ENCODE results near the gene CYFIP2. TPM values are rescaled to one million over a fixed set of nuclear protein-coding genes. Genes with fewer than 3 reads are reported as not detected.
A peak's percentile ranks its signal among the peaks of the same experiment; 100 is the strongest.

CYFIP2 gene
- total RNA-seq, 1 experiment from 2014 or later = 45.1 TPM

DNA sequence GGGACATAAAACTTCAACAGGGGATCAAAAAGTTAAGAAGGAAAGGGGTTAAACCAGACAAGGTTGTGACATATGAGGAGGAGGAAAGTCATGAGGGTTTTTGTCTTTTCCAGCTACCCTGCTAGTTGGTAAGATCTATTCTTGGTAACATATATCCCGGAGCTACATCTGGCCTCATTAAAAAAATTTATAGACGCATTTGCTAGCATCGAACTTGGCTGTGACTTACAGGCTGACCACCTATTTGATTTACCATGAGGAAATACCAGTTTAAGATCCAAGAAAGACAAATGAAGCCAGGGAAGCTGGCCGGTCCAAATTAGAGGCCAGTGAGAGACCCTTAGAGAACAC lies 106.5 kb downstream of the CYFIP2 start (continued):
- TF ChIP-seq, protein P1, sequence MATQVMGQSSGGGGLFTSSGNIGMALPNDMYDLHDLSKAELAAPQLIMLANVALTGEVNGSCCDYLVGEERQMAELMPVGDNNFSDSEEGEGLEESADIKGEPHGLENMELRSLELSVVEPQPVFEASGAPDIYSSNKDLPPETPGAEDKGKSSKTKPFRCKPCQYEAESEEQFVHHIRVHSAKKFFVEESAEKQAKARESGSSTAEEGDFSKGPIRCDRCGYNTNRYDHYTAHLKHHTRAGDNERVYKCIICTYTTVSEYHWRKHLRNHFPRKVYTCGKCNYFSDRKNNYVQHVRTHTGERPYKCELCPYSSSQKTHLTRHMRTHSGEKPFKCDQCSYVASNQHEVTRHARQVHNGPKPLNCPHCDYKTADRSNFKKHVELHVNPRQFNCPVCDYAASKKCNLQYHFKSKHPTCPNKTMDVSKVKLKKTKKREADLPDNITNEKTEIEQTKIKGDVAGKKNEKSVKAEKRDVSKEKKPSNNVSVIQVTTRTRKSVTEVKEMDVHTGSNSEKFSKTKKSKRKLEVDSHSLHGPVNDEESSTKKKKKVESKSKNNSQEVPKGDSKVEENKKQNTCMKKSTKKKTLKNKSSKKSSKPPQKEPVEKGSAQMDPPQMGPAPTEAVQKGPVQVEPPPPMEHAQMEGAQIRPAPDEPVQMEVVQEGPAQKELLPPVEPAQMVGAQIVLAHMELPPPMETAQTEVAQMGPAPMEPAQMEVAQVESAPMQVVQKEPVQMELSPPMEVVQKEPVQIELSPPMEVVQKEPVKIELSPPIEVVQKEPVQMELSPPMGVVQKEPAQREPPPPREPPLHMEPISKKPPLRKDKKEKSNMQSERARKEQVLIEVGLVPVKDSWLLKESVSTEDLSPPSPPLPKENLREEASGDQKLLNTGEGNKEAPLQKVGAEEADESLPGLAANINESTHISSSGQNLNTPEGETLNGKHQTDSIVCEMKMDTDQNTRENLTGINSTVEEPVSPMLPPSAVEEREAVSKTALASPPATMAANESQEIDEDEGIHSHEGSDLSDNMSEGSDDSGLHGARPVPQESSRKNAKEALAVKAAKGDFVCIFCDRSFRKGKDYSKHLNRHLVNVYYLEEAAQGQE (IDR thresholded peaks at IDR 0.05; ENCODE audit: low read depth) = no peak
- TF ChIP-seq SRF (IDR thresholded peaks at IDR 0.05; ENCODE audit: low read depth) = no peak
- TF ChIP-seq, protein P2, sequence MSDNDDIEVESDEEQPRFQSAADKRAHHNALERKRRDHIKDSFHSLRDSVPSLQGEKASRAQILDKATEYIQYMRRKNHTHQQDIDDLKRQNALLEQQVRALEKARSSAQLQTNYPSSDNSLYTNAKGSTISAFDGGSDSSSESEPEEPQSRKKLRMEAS (IDR thresholded peaks at IDR 0.05) = no peak
- TF ChIP-seq YY1 (IDR thresholded peaks at IDR 0.05; ENCODE audit: extremely low read depth, insufficient replicate concordance, low read depth, low read length) = no peak
- TF ChIP-seq ZFX (IDR thresholded peaks at IDR 0.05) = no peak

DNA sequence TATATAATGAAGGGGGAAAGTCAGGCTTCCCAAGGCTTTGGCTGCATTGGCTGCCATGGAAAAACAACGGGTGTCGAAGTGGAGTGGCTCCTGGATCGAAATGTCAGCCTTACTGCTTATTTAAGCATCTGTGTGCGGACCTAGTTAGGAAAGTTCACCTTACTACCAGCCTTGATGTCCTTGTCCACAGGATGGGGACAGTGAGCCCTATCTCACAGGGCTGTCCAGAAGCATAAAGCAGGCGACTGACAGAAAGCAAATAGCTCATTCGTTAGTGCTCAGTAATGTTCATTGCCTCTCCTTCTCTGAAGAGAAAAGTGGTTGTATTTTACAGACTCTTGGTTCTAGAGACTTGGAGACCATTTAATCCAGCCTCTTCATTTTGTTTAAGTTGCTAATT lies 112.6 kb downstream of the CYFIP2 start:
- Histone ChIP-seq H3K9me3 (ENCODE audit: control insufficient read depth in 1 of 2, insufficient read depth in 1 of 2, low read depth in 1 of 2, low read length in 2 of 2) (no peaks in the 10 kb centered on the region), H3K9me2 (ENCODE audit: insufficient read depth) (no peaks in the 10 kb centered on the region), H3K36me3 (ENCODE audit: control insufficient read depth in 1 of 2, insufficient read depth in 2 of 2, low read length in 2 of 2) (peaks cover under 1 to 9% of the 10 kb centered on the region in 2 experiments; a peak in 1 of 4 replicates), H3K4me3 (replicated peaks in 1 of 2; ENCODE audit: low read depth in 1 of 2, low read length in 2 of 2) (no peak overlapping the region), H3K27me3 (ENCODE audit: insufficient read depth, low read length) (no peaks in the 10 kb centered on the region), H4K20me1 (ENCODE audit: insufficient read depth) (no peaks in the 10 kb centered on the region), H3K4me1 (ENCODE audit: control insufficient read depth in 1 of 2, insufficient read depth in 2 of 2, low read length in 2 of 2) (no peaks in the 10 kb centered on the region), H3K79me2 (ENCODE audit: insufficient read depth, low read length) (no peaks in the 10 kb centered on the region), H3K9ac (ENCODE audit: low read length) (no peak overlapping the region), H3K4me2 (ENCODE audit: low read length) (no peak overlapping the region), H2AFZ (ENCODE audit: low read depth, low read length, poor library complexity, severe bottlenecking) (no peak overlapping the region), H3K27ac (ENCODE audit: low read depth, low read length) (no peak overlapping the region)
- TF ChIP-seq RAD21 (IDR thresholded peaks at IDR 0.05; ENCODE audit: low read depth) = peak; percentile 57
- TF ChIP-seq FOSL1 (IDR thresholded peaks at IDR 0.05; ENCODE audit: low read depth) = no peak
- TF ChIP-seq, protein P3, sequence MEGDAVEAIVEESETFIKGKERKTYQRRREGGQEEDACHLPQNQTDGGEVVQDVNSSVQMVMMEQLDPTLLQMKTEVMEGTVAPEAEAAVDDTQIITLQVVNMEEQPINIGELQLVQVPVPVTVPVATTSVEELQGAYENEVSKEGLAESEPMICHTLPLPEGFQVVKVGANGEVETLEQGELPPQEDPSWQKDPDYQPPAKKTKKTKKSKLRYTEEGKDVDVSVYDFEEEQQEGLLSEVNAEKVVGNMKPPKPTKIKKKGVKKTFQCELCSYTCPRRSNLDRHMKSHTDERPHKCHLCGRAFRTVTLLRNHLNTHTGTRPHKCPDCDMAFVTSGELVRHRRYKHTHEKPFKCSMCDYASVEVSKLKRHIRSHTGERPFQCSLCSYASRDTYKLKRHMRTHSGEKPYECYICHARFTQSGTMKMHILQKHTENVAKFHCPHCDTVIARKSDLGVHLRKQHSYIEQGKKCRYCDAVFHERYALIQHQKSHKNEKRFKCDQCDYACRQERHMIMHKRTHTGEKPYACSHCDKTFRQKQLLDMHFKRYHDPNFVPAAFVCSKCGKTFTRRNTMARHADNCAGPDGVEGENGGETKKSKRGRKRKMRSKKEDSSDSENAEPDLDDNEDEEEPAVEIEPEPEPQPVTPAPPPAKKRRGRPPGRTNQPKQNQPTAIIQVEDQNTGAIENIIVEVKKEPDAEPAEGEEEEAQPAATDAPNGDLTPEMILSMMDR (IDR thresholded peaks at IDR 0.05 in 2 of 3, conservative IDR thresholded peaks at IDR 0.05 in 1 of 3; ENCODE audit: borderline replicate concordance in 1 of 3, insufficient read depth in 1 of 3, low read depth in 2 of 3, low read length in 2 of 3) = peak; percentile 29 to 38 (median 31); a peak in 4 of 6 replicates
- no peak for TF ChIP-seq SIN3A (IDR thresholded peaks at IDR 0.05; ENCODE audit: low read depth)
- RAD21 ChIA-PET (ENCODE audit: low non-redundant PET in 1 of 2, low total read pairs in 2 of 2, uncharacterized antibody in 2 of 2, unreplicated experiment in 2 of 2) = no interaction called here
- POLR2A ChIA-PET = no interaction called here
- intact Hi-C loops (cut with micrococcal nuclease) = no loop called here
- DNase-seq (ENCODE audit: low read depth, low spot score) (no peak), ATAC-seq (peak; percentile 77)
- CTCF ChIA-PET = interaction anchor here (1.0 to 1.4 kb wide), 2 partner anchors 340 to 365 kb away, joined by 3 read pairs; partner anchors contain the start of gene LSM11
- BruUV-seq (replicated peaks) = no TSS peak

Data from HCT116 (cell line).